HG03575 (cell line): ENCODE data around the gene GULP1.
"Not testable (repeated sequence)": the region's sequence is repeated elsewhere in the genome, so short reads cannot be mapped to it uniquely, and the experiment has no call there.

Experiments used
- ATAC-seq: cut with Tn5 transposase; IDR thresholded peaks from one replicate; pipeline ENCODE4 v1.9.1; 2021; ENCODE audit not compliant: unreplicated experiment, insufficient number of reproducible peaks, low FRiP score; ENCODE audit errors: extremely low read depth

The GULP1 gene

GRCh38 chr2:188569431-188570165 is 277.9 kb downstream of the GULP1 start:
- ATAC-seq, result no peak

DNA sequence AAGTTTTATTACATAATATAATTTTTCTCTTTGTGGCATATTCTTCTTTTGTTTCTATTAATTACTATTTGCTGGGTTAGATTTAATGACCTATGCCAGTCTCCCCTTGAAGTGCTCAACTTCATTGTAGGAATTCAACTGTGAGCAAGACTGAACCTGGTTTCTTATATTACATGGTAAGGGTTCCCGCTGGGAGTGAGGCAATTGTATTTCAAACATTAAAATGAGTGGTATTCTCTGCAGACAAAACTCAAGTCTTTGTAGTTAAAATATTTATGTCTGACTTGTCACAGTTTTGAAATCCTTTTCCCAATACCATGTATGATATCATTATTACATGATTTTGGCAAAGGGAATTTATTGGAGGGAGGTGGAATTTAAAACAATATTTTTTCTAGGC is 278.7 kb downstream of the GULP1 start:
- no peak for ATAC-seq

DNA sequence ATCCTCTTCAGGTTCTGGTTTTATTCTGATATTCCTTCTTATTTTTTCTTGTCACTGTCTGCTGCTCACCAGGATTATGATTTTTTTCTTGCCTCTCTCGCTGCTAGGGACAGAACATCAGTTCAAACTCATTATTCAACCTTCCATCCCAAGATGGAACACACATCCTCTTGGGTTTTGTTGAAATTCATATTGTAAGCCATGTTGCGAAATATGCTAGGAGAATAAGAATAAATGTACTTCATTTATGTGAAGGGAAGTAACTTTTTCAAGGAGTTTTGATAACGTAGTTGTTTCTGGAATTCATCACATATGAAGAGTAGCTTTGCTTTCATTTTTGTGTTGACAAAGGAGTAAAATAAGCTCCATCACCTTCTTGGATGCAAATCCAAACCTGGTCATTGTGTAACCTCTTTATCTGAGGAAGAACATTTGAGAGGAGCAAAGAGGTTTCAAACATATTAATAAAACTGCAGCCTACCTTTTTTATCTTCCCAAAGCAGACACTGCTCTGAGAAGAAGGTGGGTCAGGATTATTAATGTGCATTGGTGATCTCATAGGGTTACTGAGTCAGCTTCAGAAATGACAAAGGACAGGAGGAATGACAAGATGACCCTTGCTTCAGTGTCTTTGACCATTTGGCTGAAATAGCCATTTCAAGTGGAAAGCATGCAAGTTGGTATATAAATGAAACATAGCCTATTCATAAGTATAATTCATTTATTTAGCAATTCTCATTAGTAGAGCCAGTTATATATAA is 280.0 kb downstream of the GULP1 start:
- no peak for ATAC-seq

DNA sequence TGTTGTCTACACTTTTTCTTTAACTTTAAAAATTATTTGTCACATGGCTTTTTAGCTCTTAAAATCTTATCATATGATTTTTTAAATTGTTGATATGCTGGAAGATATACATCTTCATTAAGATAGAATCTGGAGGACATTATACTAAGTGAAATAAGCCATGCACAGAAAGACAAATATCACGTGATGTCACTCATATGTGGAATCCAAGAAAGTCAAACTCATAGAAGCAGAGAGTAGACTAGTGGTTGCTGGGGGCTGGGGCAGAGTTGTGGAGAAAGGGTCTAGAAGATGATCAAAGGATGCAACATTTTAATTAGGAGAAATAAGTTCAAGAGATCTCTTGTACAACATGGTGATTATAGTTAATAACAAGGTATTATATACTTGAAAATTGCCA is 280.9 kb downstream of the GULP1 start:
- no peak for ATAC-seq

GRCh38 chr2:188573453-188573852 is 281.8 kb downstream of the GULP1 start:
- no peak for ATAC-seq

GRCh38 chr2:188576006-188576405 is 284.3 kb downstream of the GULP1 start:
- no peak for ATAC-seq

GRCh38 chr2:188576651-188577050 is 285.0 kb downstream of the GULP1 start:
- ATAC-seq, result no peak

GRCh38 chr2:188577231-188577630 is 285.6 kb downstream of the GULP1 start:
- ATAC-seq, result no peak

DNA sequence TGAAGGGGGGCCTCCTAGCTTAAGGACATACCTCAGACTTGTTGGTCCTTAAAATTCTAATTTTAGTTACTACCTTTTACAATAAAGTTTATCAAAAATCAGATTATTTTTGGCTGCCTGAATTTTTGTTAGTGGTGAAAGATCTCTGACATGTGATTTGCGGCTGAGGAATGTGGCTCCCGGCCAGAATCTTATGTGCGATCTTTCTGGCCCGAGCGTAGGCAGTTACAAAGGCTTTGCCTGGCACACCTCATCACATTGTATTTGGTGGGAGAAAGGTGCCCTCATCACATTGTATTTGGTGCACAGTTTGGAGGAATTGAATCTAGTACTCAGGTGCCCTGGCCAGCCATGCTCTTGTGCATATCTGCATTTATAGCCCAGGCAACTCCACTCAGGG is 289.1 kb downstream of the GULP1 start:
- no peak for ATAC-seq

DNA sequence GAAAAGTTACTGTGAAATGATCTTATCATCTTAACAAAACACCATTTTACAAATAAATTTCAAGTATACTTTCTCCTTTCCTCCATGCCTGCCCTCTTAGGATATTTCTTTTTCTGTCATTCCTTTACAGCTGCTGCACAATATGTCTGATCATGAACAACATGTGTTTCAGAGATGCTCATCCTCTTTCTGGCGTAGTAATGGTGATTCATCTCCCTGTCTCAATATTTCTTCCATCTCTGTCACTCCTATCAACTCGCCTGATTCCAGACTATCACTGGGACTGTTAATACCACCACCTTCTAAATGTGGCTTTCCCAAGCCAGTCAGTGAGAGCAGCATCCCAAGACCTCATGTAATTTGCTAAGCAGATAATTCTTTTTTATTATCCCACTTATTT is 290.5 kb downstream of the GULP1 start:
- no peak for ATAC-seq

GRCh38 chr2:188588235-188588634 is 296.6 kb downstream of the GULP1 start:
- no peak for ATAC-seq

DNA sequence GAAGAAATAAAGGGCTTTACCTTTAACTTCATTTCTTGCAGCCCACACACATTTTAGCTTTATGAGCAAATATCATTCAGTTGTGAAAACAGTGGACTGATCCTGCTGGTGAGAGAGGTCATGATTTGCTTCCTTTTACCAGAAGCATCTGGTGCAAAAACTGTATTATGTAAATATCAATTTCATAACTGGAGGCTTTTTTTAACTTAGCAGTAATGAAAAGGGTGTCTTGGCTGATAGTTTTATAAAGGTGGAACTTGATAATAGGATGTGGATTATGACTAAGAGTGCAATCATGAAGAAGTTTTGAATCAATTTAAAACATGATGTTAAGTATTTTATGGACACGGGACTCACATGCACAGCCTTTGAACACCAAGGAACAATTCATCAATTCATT is 304.4 kb downstream of the GULP1 start:
- no peak for ATAC-seq

GRCh38 chr2:188598551-188598950 is 306.9 kb downstream of the GULP1 start:
- no peak for ATAC-seq

DNA sequence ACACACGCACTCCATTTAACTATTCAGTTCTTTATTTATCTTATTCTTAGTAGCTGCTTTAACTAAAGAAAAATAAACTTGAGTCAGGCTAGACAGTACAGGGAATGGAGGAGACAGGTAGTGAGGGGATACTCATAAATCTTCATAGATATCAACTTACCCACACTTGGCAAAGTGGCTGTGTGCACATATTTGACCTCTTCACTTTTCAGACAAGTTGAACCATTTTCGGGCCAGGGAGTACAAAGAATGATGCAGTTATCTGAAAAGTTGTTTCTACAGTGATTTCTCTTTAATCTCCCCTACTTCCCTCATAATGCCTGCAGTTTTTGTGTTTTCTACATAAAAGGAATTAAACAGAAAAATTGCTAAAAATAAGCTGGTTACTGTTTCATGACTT is 307.5 kb downstream of the GULP1 start:
- ATAC-seq, result no peak

GRCh38 chr2:188600536-188601210 is 309.0 kb downstream of the GULP1 start:
- no peak for ATAC-seq

GRCh38 chr2:188601391-188601790 is 309.7 kb downstream of the GULP1 start:
- no peak for ATAC-seq

GRCh38 chr2:188601927-188602326 is 310.3 kb downstream of the GULP1 start:
- ATAC-seq, result no peak

DNA sequence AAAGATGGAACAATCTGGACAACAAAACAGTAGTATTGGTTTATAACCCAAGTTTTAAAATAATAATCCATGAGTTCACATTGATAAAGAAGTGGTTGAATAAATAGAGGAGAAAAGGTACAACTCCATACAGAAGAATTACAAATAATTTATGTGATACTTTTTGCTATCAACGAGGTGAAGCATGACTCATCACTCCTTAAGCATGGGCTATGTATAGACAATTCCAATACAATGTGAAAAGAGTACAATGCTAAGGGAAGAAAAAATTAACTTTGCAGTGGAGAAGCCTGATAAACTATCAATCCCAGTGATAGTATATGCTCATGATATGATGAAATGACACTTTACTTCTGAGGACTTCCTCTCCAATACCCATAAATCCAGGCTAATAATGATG is 312.9 kb downstream of the GULP1 start:
- ATAC-seq, result no peak

DNA sequence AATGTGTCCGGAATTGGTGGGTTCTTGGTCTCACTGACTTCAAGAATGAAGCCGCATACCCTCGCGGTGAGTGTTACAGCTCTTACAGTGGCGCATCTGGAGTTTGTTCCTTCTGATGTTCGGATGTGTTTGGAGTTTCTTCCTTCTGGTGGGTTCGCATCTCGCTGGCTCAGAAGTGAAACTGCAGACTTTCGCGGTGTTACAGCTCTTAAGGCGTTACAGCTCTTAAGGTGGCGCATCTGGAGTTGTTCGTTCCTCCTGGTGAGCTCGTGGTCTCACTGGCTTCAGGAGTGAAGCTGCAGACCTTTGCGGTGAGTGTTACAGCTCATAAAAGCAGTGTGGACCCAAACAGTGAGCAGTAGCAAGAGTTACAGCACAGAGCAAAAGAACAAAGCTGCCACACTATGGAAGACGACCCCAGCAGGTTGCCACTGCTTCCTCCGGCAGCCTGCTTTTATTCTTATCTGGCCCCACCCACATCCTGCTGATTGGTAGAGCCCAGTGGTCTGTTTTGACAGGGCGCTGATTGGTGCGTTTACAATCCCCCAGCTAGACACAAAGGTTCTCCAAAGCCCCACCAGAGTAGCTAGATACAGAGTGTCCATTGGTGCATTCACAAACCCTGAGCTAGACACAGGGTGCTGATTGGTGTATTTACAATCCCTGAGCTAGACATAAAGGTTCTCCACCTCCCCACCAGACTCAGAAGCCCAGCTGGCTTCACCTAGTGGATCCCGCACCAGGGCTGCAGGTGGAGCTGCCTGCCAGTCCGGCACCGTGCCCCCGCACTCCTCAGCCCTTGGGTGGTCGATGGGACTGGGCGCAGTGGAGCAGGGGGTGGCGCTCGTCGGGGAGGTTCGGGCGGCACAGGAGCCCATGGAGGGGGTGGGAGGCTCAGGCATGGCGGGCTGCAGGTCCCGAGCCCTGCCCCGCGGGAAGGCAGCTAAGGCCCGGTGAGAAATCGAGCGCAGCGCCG is 314.2 kb downstream of the GULP1 start:
- ATAC-seq, result not testable (repeated sequence)
